ENCODE data around the gene PFDN6.

The PFDN6 gene

GRCh38 chr6:33295621-33296369, 6.4 kb downstream of the PFDN6 start:
- DNase-seq (ENCODE audit: low spot score) = no peak

- DNase-seq (ENCODE audit: low spot score) = no peak
Observed at GRCh38 chr6:33296797-33297405, 7.5 kb downstream of the PFDN6 start.

- DNase-seq (ENCODE audit: low spot score) = no peak
Observed at GRCh38 chr6:33297406-33297955, 8.1 kb downstream of the PFDN6 start.

GRCh38 chr6:33297956-33298772, 8.8 kb downstream of the PFDN6 start:
- peak; percentile 89 for DNase-seq (ENCODE audit: low spot score)

- peak; percentile 68 for DNase-seq (ENCODE audit: low spot score)
Observed at GRCh38 chr6:33298773-33299236, 9.4 kb downstream of the PFDN6 start, which contains the start of gene RGL2. RGL2 (minus strand) TSS chr6:33298942; CDS start chr6:33298610, 332 bp downstream.

GRCh38 chr6:33299237-33299944, 10.0 kb downstream of the PFDN6 start:
- DNase-seq (ENCODE audit: low spot score) = peak; percentile 95

- DNase-seq (ENCODE audit: low spot score) = no peak
Observed at GRCh38 chr6:33301877-33302276, 12.5 kb downstream of the PFDN6 start.

GRCh38 chr6:33304216-33304615, 14.8 kb downstream of the PFDN6 start:
- no peak for DNase-seq (ENCODE audit: low spot score)

GRCh38 chr6:33305052-33305451, 15.7 kb downstream of the PFDN6 start:
- no peak for DNase-seq (ENCODE audit: low spot score)

- DNase-seq (ENCODE audit: low spot score) = no peak
Observed at GRCh38 chr6:33306356-33306755, 17.0 kb downstream of the PFDN6 start.

- peak; percentile 68 for DNase-seq (ENCODE audit: low spot score)
Observed at GRCh38 chr6:33312361-33313104, 23.1 kb downstream of the PFDN6 start.

- DNase-seq (ENCODE audit: low spot score) = peak; percentile 65
Observed at GRCh38 chr6:33313105-33313708, 23.8 kb downstream of the PFDN6 start.

- peak; percentile 62 for DNase-seq (ENCODE audit: low spot score)
Observed at GRCh38 chr6:33313709-33314514, 24.5 kb downstream of the PFDN6 start, which contains the start of gene TAPBP. TAPBP (minus strand) TSS chr6:33314078; CDS start chr6:33314041, 37 bp downstream.

- DNase-seq (ENCODE audit: low spot score) = peak; percentile 75
Observed at GRCh38 chr6:33314515-33314942, 25.1 kb downstream of the PFDN6 start.

- DNase-seq (ENCODE audit: low spot score) = no peak
Observed at GRCh38 chr6:33314943-33315792, 25.8 kb downstream of the PFDN6 start.

- no peak for DNase-seq (ENCODE audit: low spot score)
Observed at GRCh38 chr6:33315793-33316602, 26.6 kb downstream of the PFDN6 start.

GRCh38 chr6:33316603-33317418, 27.4 kb downstream of the PFDN6 start:
- DNase-seq (ENCODE audit: low spot score) = no peak
